Activated CD4-positive, alpha-beta T cell treated with anti-CD3 and anti-CD28 coated beads for 36 hours (primary cell): ENCODE results near the gene ATP9A. TPM values are rescaled to one million over a fixed set of nuclear protein-coding genes. Genes with fewer than 3 reads are reported as not detected.

ENCODE experiments used
- ATAC-seq: fragments of 200-7000 bp; cut with Tn5 transposase; one replicate; pipeline ENCODE4 v1.10.0; 2021; ENCODE audit warnings: mild to moderate bottlenecking, moderate library complexity
- CTCF ChIA-PET: fragments of 350-600 bp; sonication (Branson Sonifier 250); formaldehyde crosslinking; loops from one replicate; lab custom pipeline; 2021; ENCODE audit warnings: antibody characterized with exemption; lab: Charles Lee
- POLR2A ChIA-PET: fragments of 350-600 bp; sonication (Branson Sonifier 250); formaldehyde crosslinking; loops from one replicate; lab custom pipeline; 2021; ENCODE audit warnings: antibody characterized with exemption, inconsistent platforms; lab: Charles Lee
- DNase-seq: peaks from one replicate; pipeline ENCODE4 v3.0.0-alpha.2; 2020
- H3K27ac Mint-ChIP-seq: one replicate; pipeline ENCODE4 v1.8.0; 2021; ENCODE audit warnings: mixed read lengths
- H3K27me3 Mint-ChIP-seq: one replicate; pipeline ENCODE4 v1.8.0; 2021; ENCODE audit warnings: mixed read lengths
- H3K36me3 Mint-ChIP-seq: one replicate; pipeline ENCODE4 v1.8.0; 2021; ENCODE audit warnings: low read depth, mixed read lengths
- H3K4me1 Mint-ChIP-seq: one replicate; pipeline ENCODE4 v1.8.0; 2021; ENCODE audit warnings: mixed read lengths
- H3K4me3 Mint-ChIP-seq: one replicate; pipeline ENCODE4 v1.8.0; 2021; ENCODE audit warnings: mild to moderate bottlenecking, moderate library complexity, mixed read lengths
- H3K9me3 Mint-ChIP-seq: one replicate; pipeline ENCODE4 v1.8.0; 2021; ENCODE audit warnings: low read depth, mixed read lengths
- intact Hi-C, 2 experiments: fragments of 100-400 bp; cut with DNase I in 1 of 2; cut with micrococcal nuclease in 1 of 2; formaldehyde crosslinking; loops; one replicate each; pipeline versions ENCODE4 v1.14.2 to v1.15.1; 2022 to 2024; cut with DNase I, micrococcal nuclease
- total RNA-seq, 2 experiments: library from RNA; stranded (reverse); gene quantifications; one replicate each; pipeline ENCODE4 v1.2.3, GENCODE V29; 2021

ATP9A gene
- total RNA-seq, 2 experiments from 2014 or later: 2.2 to 2.7 TPM

DNA sequence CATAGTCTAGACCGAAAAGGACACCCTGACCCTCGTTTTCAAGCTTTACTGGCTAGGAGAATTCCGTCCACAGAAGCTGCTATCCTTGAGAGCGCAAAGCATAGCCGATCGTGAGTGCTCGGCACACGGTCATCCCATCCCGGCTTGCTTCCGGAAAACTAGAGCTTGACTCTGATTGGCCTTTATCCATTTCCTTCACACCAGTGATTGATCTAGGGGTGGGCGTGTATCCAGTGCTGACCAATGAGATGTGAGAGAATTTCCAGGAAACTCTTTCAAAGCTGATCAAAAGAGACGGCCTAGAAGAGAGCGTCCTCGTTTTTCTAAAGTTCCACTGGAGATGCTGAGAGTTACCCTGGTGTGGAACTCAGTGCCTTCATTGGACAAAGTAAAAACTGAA is 184.7 kb downstream of the ATP9A start:
- Mint-ChIP-seq H3K4me1 (peaks cover 8% of the 10 kb centered on the region), H3K27me3 (peaks cover 2% of the 10 kb centered on the region), H3K9me3 (no peaks in the 10 kb centered on the region), H3K4me3 (no peak overlapping the region), H3K36me3 (no peaks in the 10 kb centered on the region), H3K27ac (no peak overlapping the region)
- ChIA-PET CTCF (interaction anchor here (0.8 kb wide), 1 partner anchor 67 kb away, joined by 3 read pairs; no protein-coding TSS in a partner anchor), POLR2A (interaction anchor here (1.0 kb wide), 1 partner anchor 9 kb away, joined by 3 read pairs; no protein-coding TSS in a partner anchor)
- ATAC-seq (no peak), DNase-seq (no peak)
- intact Hi-C loops: no loop called here

DNA sequence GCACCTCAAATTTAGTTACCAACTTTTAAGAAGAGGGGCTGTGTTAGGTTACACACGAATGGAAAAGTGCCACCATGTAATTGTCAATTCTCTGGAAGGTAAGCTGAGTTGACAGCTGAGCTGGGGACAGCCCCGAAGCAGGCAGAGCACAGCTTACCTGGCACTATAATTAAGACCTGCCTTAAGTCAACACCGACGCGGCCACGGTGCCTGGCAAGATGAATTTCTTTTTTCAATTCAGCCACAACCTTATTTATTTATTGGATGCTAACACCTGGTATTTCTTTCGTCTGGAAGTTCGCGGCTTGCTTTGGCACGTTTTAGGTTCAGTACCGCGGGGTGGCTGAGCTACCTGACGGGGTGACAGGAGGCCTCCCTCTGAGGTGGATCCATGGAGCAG is 185.1 kb downstream of the ATP9A start:
- no peaks in the 10 kb centered on the region for H3K9me3 Mint-ChIP-seq
- intact Hi-C loops: no loop called here
- no peak overlapping the region for H3K27ac Mint-ChIP-seq
- no peak overlapping the region for H3K4me3 Mint-ChIP-seq
- peaks cover 2% of the 10 kb centered on the region for H3K27me3 Mint-ChIP-seq
- peaks cover 8% of the 10 kb centered on the region for H3K4me1 Mint-ChIP-seq
- ATAC-seq (no peak), DNase-seq (no peak)
- POLR2A ChIA-PET: interaction anchor here (1.0 kb wide), 1 partner anchor 8 kb away, joined by 3 read pairs; no protein-coding TSS in a partner anchor
- H3K36me3 Mint-ChIP-seq: no peaks in the 10 kb centered on the region
- CTCF ChIA-PET: interaction anchor here (0.8 kb wide), 1 partner anchor 67 kb away, joined by 3 read pairs; no protein-coding TSS in a partner anchor

DNA sequence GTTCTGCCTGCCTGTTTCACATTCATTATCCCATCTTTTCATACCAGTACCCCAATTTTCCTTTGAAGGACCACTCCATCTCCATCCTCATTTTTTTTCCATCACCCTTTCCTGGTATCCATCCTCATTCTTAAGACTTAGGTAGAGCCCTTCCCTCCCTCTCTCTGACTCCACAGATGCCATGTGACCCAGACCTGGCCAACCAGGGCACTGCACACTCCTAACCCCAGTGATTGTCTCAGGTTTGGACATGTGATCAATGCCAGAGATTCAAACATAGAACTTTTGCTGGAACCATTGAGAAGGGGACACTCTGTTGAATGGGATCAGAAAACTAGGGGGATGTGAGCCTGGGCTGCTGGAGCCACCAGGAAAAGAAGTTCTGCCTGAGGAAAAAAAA is 186.6 kb downstream of the ATP9A start:
- CTCF ChIA-PET: interaction anchor here (0.9 kb wide), 1 partner anchor 13 kb away, joined by 3 read pairs; no protein-coding TSS in a partner anchor
- H3K27me3 Mint-ChIP-seq: peaks cover 2% of the 10 kb centered on the region
- H3K4me3 Mint-ChIP-seq: no peak overlapping the region
- peaks cover 8% of the 10 kb centered on the region for H3K4me1 Mint-ChIP-seq
- intact Hi-C loops: no loop called here
- H3K9me3 Mint-ChIP-seq: no peaks in the 10 kb centered on the region
- H3K36me3 Mint-ChIP-seq: no peaks in the 10 kb centered on the region
- DNase-seq (no peak), ATAC-seq (no peak)
- H3K27ac Mint-ChIP-seq: no peak overlapping the region
- POLR2A ChIA-PET: no interaction called here

DNA sequence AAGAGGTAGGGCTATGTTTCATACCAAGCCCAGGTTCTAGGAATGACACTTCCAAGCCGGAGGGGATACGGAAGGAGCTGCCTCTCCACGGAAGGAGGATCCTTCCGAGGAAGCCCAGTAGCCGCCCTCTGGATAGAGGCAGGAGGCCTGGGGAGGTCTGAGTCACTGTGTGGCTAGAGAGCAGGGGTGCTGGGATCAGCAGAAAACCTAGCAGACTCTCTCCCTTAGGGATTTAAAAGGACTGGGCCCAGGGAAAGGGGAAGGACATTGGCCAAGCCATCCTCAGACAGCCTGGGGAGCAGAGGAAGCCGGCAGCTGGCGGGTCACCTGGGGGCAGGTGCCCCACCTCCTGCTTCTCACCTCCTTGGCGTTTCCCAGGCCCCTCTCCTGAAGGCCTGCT is 189.1 kb downstream of the ATP9A start:
- H3K4me1 Mint-ChIP-seq: peaks cover 11% of the 10 kb centered on the region
- peaks cover 3% of the 10 kb centered on the region for H3K36me3 Mint-ChIP-seq
- ChIA-PET POLR2A (interaction anchor here (0.7 kb wide), 1 partner anchor 51 kb away, joined by 3 read pairs; no protein-coding TSS in a partner anchor), CTCF (interaction anchor here (0.8 to 1.0 kb wide), 2 partner anchors 11 to 16 kb away, joined by 3 to 4 read pairs; no protein-coding TSS in a partner anchor)
- intact Hi-C loops: no loop called here
- no peak overlapping the region for H3K27ac Mint-ChIP-seq
- peaks cover 2% of the 10 kb centered on the region for H3K27me3 Mint-ChIP-seq
- ATAC-seq (no peak), DNase-seq (no peak)
- H3K9me3 Mint-ChIP-seq: peaks cover 5% of the 10 kb centered on the region
- no peak overlapping the region for H3K4me3 Mint-ChIP-seq

- Mint-ChIP-seq H3K27me3 (peaks cover 2% of the 10 kb centered on the region), H3K9me3 (peaks cover 5% of the 10 kb centered on the region), H3K4me3 (no peak overlapping the region), H3K4me1 (peaks cover 18% of the 10 kb centered on the region), H3K36me3 (peaks cover 3% of the 10 kb centered on the region), H3K27ac (no peak overlapping the region)
- ATAC-seq (no peak), DNase-seq (no peak)
- ChIA-PET CTCF (no interaction called here), POLR2A (no interaction called here)
- intact Hi-C loops: no loop called here
These were observed 190.1 kb downstream of the ATP9A start for GRCh38 chr20:51578145-51578459.

GRCh38 chr20:51577432-51578144 is 190.6 kb downstream of the ATP9A start:
- Mint-ChIP-seq H3K4me1 (peaks cover 18% of the 10 kb centered on the region), H3K4me3 (no peak overlapping the region), H3K9me3 (peaks cover 5% of the 10 kb centered on the region), H3K36me3 (peaks cover 3% of the 10 kb centered on the region), H3K27ac (no peak overlapping the region), H3K27me3 (peaks cover 2% of the 10 kb centered on the region)
- ChIA-PET POLR2A (no interaction called here), CTCF (no interaction called here)
- DNase-seq (no peak), ATAC-seq (no peak)
- intact Hi-C loops: no loop called here

DNA sequence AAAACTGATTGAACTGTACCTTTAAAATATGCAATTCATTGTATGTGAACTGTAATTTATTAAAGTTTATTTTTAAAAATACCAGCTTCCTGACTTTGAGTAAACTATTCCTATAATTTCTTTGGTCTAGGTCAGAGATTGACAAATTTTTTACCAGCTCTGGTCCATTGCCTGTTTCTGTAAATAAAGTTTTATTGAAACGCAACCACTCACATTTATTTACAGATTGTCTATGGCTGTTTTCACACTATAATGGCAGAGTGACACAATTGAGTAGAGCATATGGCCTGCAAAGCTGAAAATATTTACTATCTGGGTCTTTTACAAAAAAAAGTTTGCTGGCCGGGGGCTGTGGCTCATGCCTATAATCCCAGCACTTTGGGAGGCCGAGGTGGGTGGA is 192.7 kb downstream of the ATP9A start:
- H3K27me3 Mint-ChIP-seq: no peaks in the 10 kb centered on the region
- ATAC-seq (no peak), DNase-seq (no peak)
- intact Hi-C loops: loop anchor here in 1 of 2 experiments (2.0 kb wide), 1 partner anchor 77 kb away; no protein-coding TSS in a partner anchor
- H3K27ac Mint-ChIP-seq: no peak overlapping the region
- peaks cover 3% of the 10 kb centered on the region for H3K36me3 Mint-ChIP-seq
- ChIA-PET POLR2A (no interaction called here), CTCF (interaction anchor here (0.7 to 1.7 kb wide), 7 partner anchors 11 to 78 kb away, joined by 3 to 9 read pairs (median 3); no protein-coding TSS in a partner anchor)
- H3K4me3 Mint-ChIP-seq: no peak overlapping the region
- peaks cover 18% of the 10 kb centered on the region for H3K4me1 Mint-ChIP-seq
- H3K9me3 Mint-ChIP-seq: peaks cover 5% of the 10 kb centered on the region

GRCh38 chr20:51574248-51575033 is 193.7 kb downstream of the ATP9A start:
- H3K4me3 Mint-ChIP-seq: no peak overlapping the region
- intact Hi-C loops: loop anchor here (1.0 to 5.0 kb wide), 4 partner anchors 32 to 76 kb away; partner anchors contain the start of gene NFATC2 (in 1 of the 2)
- peaks cover 5% of the 10 kb centered on the region for H3K9me3 Mint-ChIP-seq
- peak; percentile 95 for ATAC-seq
- ChIA-PET CTCF (interaction anchor here (0.7 to 2.1 kb wide), 11 partner anchors 9 to 207 kb away, joined by 3 to 9 read pairs (median 3); no protein-coding TSS in a partner anchor), POLR2A (interaction anchor here (0.7 to 1.2 kb wide), 4 partner anchors 9 to 121 kb away, joined by 3 read pairs; no protein-coding TSS in a partner anchor)
- peaks cover 3% of the 10 kb centered on the region for H3K36me3 Mint-ChIP-seq
- no peak overlapping the region for H3K27ac Mint-ChIP-seq
- peaks cover 18% of the 10 kb centered on the region for H3K4me1 Mint-ChIP-seq
- peak; percentile 74 for DNase-seq
- H3K27me3 Mint-ChIP-seq: peaks cover 1% of the 10 kb centered on the region

DNA sequence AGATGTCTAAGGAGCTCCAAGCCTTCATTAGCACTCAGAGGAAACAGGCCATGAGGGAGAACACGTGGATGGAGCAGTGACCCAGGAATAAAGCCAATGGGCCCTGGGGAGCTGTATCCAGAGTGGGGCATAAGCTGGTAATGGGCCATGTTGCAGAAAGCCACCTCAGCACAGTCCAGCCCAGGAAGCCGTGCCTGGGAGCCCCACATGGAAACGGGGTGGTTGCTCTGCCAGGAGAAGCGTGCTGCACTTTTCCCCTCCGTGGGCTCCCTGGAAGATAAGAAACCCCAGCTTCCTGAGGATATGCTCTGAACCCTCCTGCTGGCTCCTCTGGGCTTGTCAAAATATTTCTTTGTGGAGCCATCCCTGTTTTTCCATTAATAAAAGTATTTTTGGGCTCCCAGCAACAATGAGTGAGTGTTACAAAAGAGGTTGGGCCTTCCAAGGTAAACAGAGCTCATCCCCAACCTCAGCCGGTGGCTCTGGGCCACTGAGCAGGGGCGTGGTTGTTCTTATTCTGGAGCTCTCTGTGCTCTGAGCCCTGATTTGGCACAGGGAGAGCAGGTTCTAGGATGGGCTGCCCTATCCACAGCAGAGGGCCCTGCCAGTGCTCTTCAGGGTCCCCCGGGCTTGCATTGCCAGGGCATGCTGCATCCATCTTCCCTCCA is 194.5 kb downstream of the ATP9A start:
- Mint-ChIP-seq H3K27ac (no peak overlapping the region), H3K9me3 (peaks cover 5% of the 10 kb centered on the region), H3K36me3 (peaks cover 3% of the 10 kb centered on the region), H3K27me3 (peaks cover 2% of the 10 kb centered on the region), H3K4me3 (no peak overlapping the region), H3K4me1 (peaks cover 18% of the 10 kb centered on the region)
- ATAC-seq (no peak), DNase-seq (no peak)
- intact Hi-C loops: loop anchor here (1.0 to 5.0 kb wide), 4 partner anchors 31 to 75 kb away; partner anchors contain the start of gene NFATC2 (in 1 of the 2)
- ChIA-PET POLR2A (interaction anchor here (1.0 to 1.2 kb wide), 2 partner anchors 61 to 79 kb away, joined by 3 read pairs; no protein-coding TSS in a partner anchor), CTCF (interaction anchor here (0.6 to 2.1 kb wide), 7 partner anchors 9 to 779 kb away, joined by 3 to 7 read pairs (median 3); partner anchors contain the start of gene NFATC2)

DNA sequence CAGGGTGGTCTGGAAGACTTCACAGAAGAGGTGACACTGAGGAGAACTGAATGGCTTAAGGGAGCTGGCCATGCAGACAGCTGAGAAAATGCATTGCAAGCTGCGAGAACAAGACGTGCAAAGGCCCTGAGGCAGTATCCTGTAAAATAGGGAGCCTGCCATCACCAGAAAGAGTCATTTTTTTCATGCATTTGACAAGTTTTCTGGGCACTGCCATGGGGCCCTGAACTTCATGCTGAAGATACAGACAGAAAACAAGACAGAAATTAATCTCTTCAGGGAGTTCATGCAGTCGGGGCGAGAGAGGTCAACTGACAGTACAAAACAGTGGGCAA is 196.8 kb downstream of the ATP9A start:
- peaks cover 13% of the 10 kb centered on the region for H3K9me3 Mint-ChIP-seq
- intact Hi-C loops: loop anchor here in 1 of 2 experiments (5.0 kb wide), 1 partner anchor 44 kb away; no protein-coding TSS in a partner anchor
- H3K4me1 Mint-ChIP-seq: peaks cover 18% of the 10 kb centered on the region
- ChIA-PET CTCF (interaction anchor here (1.0 kb wide), 1 partner anchor 17 kb away, joined by 3 read pairs; no protein-coding TSS in a partner anchor), POLR2A (no interaction called here)
- H3K36me3 Mint-ChIP-seq: peaks cover 3% of the 10 kb centered on the region
- no peak overlapping the region for H3K4me3 Mint-ChIP-seq
- DNase-seq (no peak), ATAC-seq (no peak)
- no peak overlapping the region for H3K27ac Mint-ChIP-seq
- H3K27me3 Mint-ChIP-seq: peaks cover 8% of the 10 kb centered on the region
